ENCODE data around the gene GALK1. TPM values are rescaled to one million over a fixed set of nuclear protein-coding genes. Genes with fewer than 3 reads are reported as not detected.
"Not testable (repeated sequence)": the region's sequence is repeated elsewhere in the genome, so short reads cannot be mapped to it uniquely, and the experiment has no call there.

Gene GALK1
- total RNA-seq, 2 donors from 2014 or later, result 27.4 to 27.5 TPM

DNA sequence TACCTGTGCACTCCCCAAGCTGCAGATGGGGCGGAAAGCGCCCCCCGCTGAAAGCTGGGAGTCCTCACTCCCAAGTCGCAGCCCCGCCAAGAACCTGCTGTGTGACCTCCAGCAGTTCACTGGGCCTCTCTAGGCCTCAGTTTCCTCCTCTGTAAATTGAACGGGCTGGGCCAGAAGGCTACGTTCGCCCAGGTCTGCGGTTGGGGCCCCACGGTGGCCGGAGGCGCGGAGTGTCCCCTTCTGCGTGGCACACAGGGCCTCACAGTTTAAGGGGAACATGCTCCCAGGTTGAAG is 628 bp downstream of the GALK1 start:
- peak overlapping the region; percentile 24 to 60 for H3K4me3 ChIP-seq
- WGBS, 2 donors, result 8% methylated on average over 14 of the region's 14 CpGs; no CpG with 5 or more reads in 1 of the 2 donors
- ATAC-seq, result no peak
- H3K4me1 ChIP-seq, result peaks cover 29% of the 10 kb centered on the region
- intact Hi-C loops (cut with DNase I), result no loop called here
- H3K36me3 ChIP-seq (replicated peaks in 1 of 2; ENCODE audit: insufficient read depth in 1 of 2, low read depth in 2 of 2), result no peaks in the 10 kb centered on the region
- TF ChIP-seq, protein P1, sequence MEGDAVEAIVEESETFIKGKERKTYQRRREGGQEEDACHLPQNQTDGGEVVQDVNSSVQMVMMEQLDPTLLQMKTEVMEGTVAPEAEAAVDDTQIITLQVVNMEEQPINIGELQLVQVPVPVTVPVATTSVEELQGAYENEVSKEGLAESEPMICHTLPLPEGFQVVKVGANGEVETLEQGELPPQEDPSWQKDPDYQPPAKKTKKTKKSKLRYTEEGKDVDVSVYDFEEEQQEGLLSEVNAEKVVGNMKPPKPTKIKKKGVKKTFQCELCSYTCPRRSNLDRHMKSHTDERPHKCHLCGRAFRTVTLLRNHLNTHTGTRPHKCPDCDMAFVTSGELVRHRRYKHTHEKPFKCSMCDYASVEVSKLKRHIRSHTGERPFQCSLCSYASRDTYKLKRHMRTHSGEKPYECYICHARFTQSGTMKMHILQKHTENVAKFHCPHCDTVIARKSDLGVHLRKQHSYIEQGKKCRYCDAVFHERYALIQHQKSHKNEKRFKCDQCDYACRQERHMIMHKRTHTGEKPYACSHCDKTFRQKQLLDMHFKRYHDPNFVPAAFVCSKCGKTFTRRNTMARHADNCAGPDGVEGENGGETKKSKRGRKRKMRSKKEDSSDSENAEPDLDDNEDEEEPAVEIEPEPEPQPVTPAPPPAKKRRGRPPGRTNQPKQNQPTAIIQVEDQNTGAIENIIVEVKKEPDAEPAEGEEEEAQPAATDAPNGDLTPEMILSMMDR (IDR thresholded peaks at IDR 0.05), result peak in 2 of 7 experiments; percentile 45 to 75
- no peak for TF ChIP-seq POLR2A (IDR thresholded peaks at IDR 0.05)
- DNase-seq, result no peak
- no peaks in the 10 kb centered on the region for H3K9me3 ChIP-seq
- peak overlapping the region; percentile 67 to 89 (median 80) for H3K27ac ChIP-seq
- H3K27me3 ChIP-seq, result no peaks in the 10 kb centered on the region

GRCh38 chr17:75763613-75764416 is 1.2 kb downstream of the GALK1 start:
- no peak for TF ChIP-seq POLR2A (IDR thresholded peaks at IDR 0.05)
- TF ChIP-seq, protein P1 (IDR thresholded peaks at IDR 0.05), result no peak
- H3K4me1 ChIP-seq, result peaks cover 27% of the 10 kb centered on the region
- no peak for ATAC-seq
- WGBS, 2 donors, result 64 to 96% methylated on average over 2 to 16 of the region's 16 CpGs
- H3K9me3 ChIP-seq, result no peaks in the 10 kb centered on the region
- H3K36me3 ChIP-seq (replicated peaks in 1 of 2; ENCODE audit: insufficient read depth in 1 of 2, low read depth in 2 of 2), result no peaks in the 10 kb centered on the region
- intact Hi-C loops (cut with DNase I), result no loop called here
- peak overlapping the region; percentile 67 to 89 (median 80) for H3K27ac ChIP-seq
- no peak overlapping the region for H3K4me3 ChIP-seq
- no peaks in the 10 kb centered on the region for H3K27me3 ChIP-seq
- DNase-seq, result peak in 1 of 4 donors; percentile 15

DNA sequence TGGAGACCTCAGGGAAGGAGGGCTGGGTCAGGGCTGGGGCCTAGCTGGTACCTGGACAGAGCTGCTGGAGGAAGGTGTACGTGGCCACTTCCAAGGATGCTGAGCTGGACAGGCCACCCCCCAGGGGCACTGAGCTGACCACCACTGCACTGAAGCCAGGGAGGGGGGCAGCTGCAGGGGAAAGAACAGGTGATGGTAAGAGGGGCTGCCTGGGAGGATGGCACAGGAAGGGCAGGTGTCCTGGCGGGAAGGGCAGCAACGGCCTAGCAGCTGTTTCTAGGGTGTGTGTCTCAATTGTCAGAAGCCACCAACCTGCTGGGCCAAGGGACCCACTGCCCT is 1.8 kb downstream of the GALK1 start:
- H3K36me3 ChIP-seq (replicated peaks in 1 of 2; ENCODE audit: insufficient read depth in 1 of 2, low read depth in 2 of 2), result no peaks in the 10 kb centered on the region
- TF ChIP-seq, protein P1 (IDR thresholded peaks at IDR 0.05), result no peak
- no peak for TF ChIP-seq POLR2A (IDR thresholded peaks at IDR 0.05)
- no peak overlapping the region for H3K27ac ChIP-seq
- 78 to 90% methylated on average over 3 of the region's 3 CpGs for WGBS, 2 donors
- H3K27me3 ChIP-seq, result no peaks in the 10 kb centered on the region
- peaks cover 27% of the 10 kb centered on the region for H3K4me1 ChIP-seq
- no peak overlapping the region for H3K4me3 ChIP-seq
- DNase-seq (no peak), ATAC-seq (no peak)
- intact Hi-C loops (cut with DNase I), result no loop called here
- no peaks in the 10 kb centered on the region for H3K9me3 ChIP-seq

GRCh38 chr17:75762513-75763268 is 2.3 kb downstream of the GALK1 start:
- DNase-seq, result no peak
- WGBS, 2 donors, result 95% methylated on average over 12 to 27 of the region's 27 CpGs
- TF ChIP-seq, protein P1 (IDR thresholded peaks at IDR 0.05), result no peak
- TF ChIP-seq POLR2A (IDR thresholded peaks at IDR 0.05), result no peak
- H3K4me3 ChIP-seq, result no peak overlapping the region
- ATAC-seq, result no peak
- no peaks in the 10 kb centered on the region for H3K36me3 ChIP-seq (replicated peaks in 1 of 2; ENCODE audit: insufficient read depth in 1 of 2, low read depth in 2 of 2)
- H3K4me1 ChIP-seq, result peaks cover 27% of the 10 kb centered on the region
- no peaks in the 10 kb centered on the region for H3K27me3 ChIP-seq
- intact Hi-C loops (cut with DNase I), result no loop called here
- H3K27ac ChIP-seq, result no peak overlapping the region
- no peaks in the 10 kb centered on the region for H3K9me3 ChIP-seq

GRCh38 chr17:75759978-75760640 is 4.9 kb downstream of the GALK1 start:
- not testable (repeated sequence) for H3K36me3 ChIP-seq (replicated peaks in 1 of 2; ENCODE audit: insufficient read depth in 1 of 2, low read depth in 2 of 2)

More at GRCh38 chr17:75759978-75760640, 4.9 kb downstream of the GALK1 start:
- not testable (repeated sequence) for H3K27me3 ChIP-seq, H3K27ac ChIP-seq, DNase-seq, ATAC-seq, H3K4me3 ChIP-seq, H3K9me3 ChIP-seq
- WGBS, 2 donors, result 92 to 97% methylated on average over 6 of the region's 6 CpGs
- peaks cover 22% of the 10 kb centered on the region for H3K4me1 ChIP-seq
- intact Hi-C loops (cut with DNase I), result loop anchor here (5.0 kb wide), 1 partner anchor 88 kb away; no protein-coding TSS in a partner anchor
